GM12891 (cell line): ENCODE data around the gene ZNF32.

Source experiments
- POLR2A ChIP-seq: IDR thresholded peaks from 2 replicates; pipeline ENCODE4 v1.6.1; 2011; ENCODE audit warnings: low read depth, low read length, control low read depth
- POLR2AphosphoS5 ChIP-seq: IDR thresholded peaks from 2 replicates; pipeline ENCODE4 v1.6.1; 2011; ENCODE audit warnings: low read depth, low read length, control low read depth
- POU2F2 ChIP-seq: IDR thresholded peaks from 2 replicates; pipeline ENCODE4 v1.6.1; 2011; ENCODE audit warnings: low read depth, mild to moderate bottlenecking, control low read depth, low read length, moderate library complexity
- SPI1 ChIP-seq: IDR thresholded peaks from 2 replicates; pipeline ENCODE4 v1.6.1; 2011; ENCODE audit warnings: low read depth, low read length, control low read depth
- TAF1 ChIP-seq: IDR thresholded peaks from 2 replicates; pipeline ENCODE4 v1.6.1; 2011; ENCODE audit warnings: low read depth, low read length, control low read depth

DNA sequence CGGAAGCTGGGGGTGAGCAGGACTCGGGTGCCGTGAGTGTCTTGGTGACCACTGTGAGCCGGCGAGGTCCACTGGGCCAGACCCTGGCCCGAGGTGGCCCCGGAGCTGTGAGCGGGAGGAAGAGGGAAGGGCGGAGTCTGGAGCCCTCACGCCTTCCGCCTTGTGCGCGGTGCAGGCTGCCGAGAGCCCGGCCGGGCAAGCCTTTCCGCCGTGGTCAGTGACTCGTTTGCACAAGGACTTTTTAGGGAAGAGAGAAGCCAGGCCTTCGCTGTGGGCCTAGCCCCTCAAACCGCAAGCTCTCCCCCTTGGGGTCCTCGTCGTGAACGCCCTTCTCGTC, 40.9 kb upstream of the ZNF32 start:
- TF ChIP-seq POU2F2, result no peak
- no peak for TF ChIP-seq TAF1
- TF ChIP-seq POLR2AphosphoS5, result no peak
- no peak for TF ChIP-seq POLR2A
- no peak for TF ChIP-seq SPI1
